SKM-1 treated with dmso at 0.1 percent for 144 hours (cell line): Measurements from ENCODE around the gene NFX1.

Experiments used
- DNase-seq: peaks from one replicate; lab custom pipeline; 2025; ENCODE audit not compliant: unreplicated experiment; lab: John Stamatoyannopoulos, UW

NFX1 gene

GRCh38 chr9:33265211-33265865 lies 25.0 kb upstream of the NFX1 start:
- no peak for DNase-seq

GRCh38 chr9:33267151-33267767 lies 23.1 kb upstream of the NFX1 start:
- no peak for DNase-seq

GRCh38 chr9:33270146-33270545 lies 20.2 kb upstream of the NFX1 start:
- no peak for DNase-seq

GRCh38 chr9:33272061-33272460 lies 18.3 kb upstream of the NFX1 start:
- no peak for DNase-seq

GRCh38 chr9:33273266-33273971 lies 16.9 kb upstream of the NFX1 start:
- DNase-seq = no peak

- no peak for DNase-seq
Measured at GRCh38 chr9:33273972-33274328, 16.4 kb upstream of the NFX1 start.

GRCh38 chr9:33277484-33277883 lies 12.8 kb upstream of the NFX1 start:
- DNase-seq = no peak

GRCh38 chr9:33285502-33285901 lies 4.8 kb upstream of the NFX1 start:
- DNase-seq = no peak

- peak; percentile 66 for DNase-seq
Measured at GRCh38 chr9:33287087-33287490, 3.2 kb upstream of the NFX1 start.

- no peak for DNase-seq
Measured at GRCh38 chr9:33288235-33288634, 2.1 kb upstream of the NFX1 start.

- DNase-seq = no peak
Measured at GRCh38 chr9:33288828-33289483, 1.4 kb upstream of the NFX1 start.

GRCh38 chr9:33289496-33289895 lies 820 bp upstream of the NFX1 start:
- no peak for DNase-seq

- DNase-seq = no peak
Measured at GRCh38 chr9:33289936-33290246, 425 bp upstream of the NFX1 start.

GRCh38 chr9:33291031-33291397 lies 698 bp downstream of the NFX1 start:
- no peak for DNase-seq

- no peak for DNase-seq
Measured at GRCh38 chr9:33291901-33292300, 1.6 kb downstream of the NFX1 start.

- DNase-seq = no peak
Measured at GRCh38 chr9:33293782-33294181, 3.5 kb downstream of the NFX1 start.

GRCh38 chr9:33294670-33295432 lies 4.5 kb downstream of the NFX1 start:
- no peak for DNase-seq

- no peak for DNase-seq
Measured at GRCh38 chr9:33295571-33295970, 5.3 kb downstream of the NFX1 start.

- peak; percentile 47 for DNase-seq
Measured at GRCh38 chr9:33297432-33297831, 7.1 kb downstream of the NFX1 start.

GRCh38 chr9:33300546-33300945 lies 10.2 kb downstream of the NFX1 start:
- DNase-seq = no peak

- no peak for DNase-seq
Measured at GRCh38 chr9:33304362-33304761, 14.0 kb downstream of the NFX1 start.
